GM19239 (cell line): ENCODE results near the gene FAM210B.
"Not testable (repeated sequence)": the region's sequence is repeated elsewhere in the genome, so short reads cannot be mapped to it uniquely, and the experiment has no call there.

ENCODE experiments used
- DNase-seq: peaks from one replicate; pipeline ENCODE4 v3.0.0; 2011; ENCODE audit warnings: low spot score; ENCODE audit not compliant: insufficient read length
- FAIRE-seq: peaks from 2 replicates; lab custom pipeline; 2011; peaks lifted over from hg19 to GRCh38; lab: Jason Lieb, UNC

FAM210B gene

DNA sequence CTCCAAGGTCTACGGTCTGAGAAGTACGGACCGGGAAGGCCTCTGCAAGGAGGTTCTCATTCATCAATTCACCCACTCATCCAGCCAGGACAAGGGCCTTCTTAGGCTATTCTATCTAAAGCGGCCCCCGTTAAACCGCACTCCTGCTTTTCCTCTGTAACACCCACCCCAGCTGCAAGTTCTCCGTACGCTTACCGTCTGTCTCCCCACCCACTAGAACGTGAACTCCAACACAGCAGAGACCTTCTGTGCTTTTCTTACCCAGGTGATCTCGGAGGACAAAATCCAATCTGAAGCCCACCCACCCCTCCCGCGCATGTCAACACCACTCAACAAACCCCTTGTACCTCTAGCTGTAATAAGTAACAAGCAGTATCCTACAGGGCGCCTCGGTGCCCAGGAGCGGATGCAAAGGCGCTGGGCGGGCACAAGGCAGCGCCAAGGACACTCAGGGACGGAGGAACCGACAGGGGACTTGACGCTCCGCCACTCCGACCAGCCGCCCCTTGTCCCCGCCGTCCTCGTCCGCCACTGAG lies 32.9 kb downstream of the FAM210B start:
- FAIRE-seq: no peak

DNA sequence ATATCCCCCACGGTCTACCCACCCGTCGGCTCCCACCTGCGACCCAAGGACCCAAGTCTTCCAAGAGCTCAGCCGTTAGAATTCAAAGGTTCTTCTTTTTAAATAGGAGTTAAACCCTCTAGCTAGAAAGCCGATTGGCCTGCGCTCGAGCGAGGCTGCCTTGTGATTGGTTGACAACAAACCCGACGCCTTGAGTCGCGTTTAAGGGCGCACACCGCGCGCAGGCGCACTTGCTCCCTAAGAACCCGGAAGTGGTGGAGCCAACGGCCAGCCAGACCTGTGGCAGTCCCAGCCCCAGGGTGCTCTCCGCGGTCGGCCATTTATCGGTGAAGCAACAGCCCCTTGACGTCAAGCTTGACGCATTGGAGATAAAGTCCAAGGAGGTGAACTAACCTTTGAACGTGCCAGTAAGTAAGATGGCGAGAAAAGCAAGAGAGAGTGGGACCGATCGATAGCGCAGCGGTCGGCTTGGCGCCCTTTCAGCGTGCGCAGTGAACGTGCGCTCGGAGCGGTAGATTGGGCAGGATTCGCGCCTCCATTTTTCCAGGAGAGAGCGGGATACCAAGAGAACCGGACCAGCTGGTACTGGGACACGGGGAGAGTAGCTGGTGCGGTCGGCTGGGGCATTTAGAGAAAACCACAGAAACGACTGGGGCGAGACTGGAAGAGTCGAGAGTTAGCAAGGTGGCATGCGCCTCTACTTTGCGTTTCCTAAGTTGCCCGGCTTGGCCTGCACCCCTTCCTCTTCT lies 33.5 kb downstream of the FAM210B start, which contains the start of the genes AURKA and CSTF1:
Gene AURKA, minus strand, starts transcription at position 84 of the 749 bp plus-strand sequence. CDS start 4,018 bp downstream, outside the sequence.
Gene CSTF1, plus strand, starts transcription at position 514 of the 749 bp plus-strand sequence. CDS start 2,908 bp downstream, outside the sequence.
- DNase-seq (peak; percentile 94), FAIRE-seq (peak; percentile 85)

More for the DNA sequence above, 32.9 kb downstream of the FAM210B start:
- DNase-seq: no peak

- DNase-seq (no peak), FAIRE-seq (no peak)
Measured at GRCh38 chr20:56392881-56393482, 34.2 kb downstream of the FAM210B start.

GRCh38 chr20:56393653-56394052 lies 34.9 kb downstream of the FAM210B start:
- FAIRE-seq: no peak
- no peak for DNase-seq

DNA sequence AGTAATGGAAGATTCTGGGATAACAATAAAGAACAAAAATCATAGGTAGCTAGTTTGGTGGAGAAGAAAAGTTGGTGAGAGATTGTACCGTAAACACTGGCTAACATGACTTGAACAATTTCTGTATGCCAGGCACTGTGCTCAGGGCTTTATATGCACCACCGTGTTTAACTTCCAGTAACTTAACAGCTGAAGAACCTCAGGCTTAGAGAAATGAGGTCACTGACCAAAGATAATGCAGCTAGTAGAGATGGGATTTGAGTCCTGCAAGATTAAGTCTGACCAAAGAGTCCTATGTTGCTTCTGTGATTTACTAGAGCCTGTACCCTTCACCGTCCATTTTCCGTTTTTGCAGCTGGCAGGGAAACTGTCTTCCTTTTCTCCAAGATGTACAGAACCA lies 36.4 kb downstream of the FAM210B start:
- FAIRE-seq: no peak
- no peak for DNase-seq

GRCh38 chr20:56400001-56400640 lies 41.3 kb downstream of the FAM210B start:
- DNase-seq (no peak), FAIRE-seq (peak; percentile 74)

- no peak for FAIRE-seq
Measured at GRCh38 chr20:56403465-56403864, 44.7 kb downstream of the FAM210B start.

DNA sequence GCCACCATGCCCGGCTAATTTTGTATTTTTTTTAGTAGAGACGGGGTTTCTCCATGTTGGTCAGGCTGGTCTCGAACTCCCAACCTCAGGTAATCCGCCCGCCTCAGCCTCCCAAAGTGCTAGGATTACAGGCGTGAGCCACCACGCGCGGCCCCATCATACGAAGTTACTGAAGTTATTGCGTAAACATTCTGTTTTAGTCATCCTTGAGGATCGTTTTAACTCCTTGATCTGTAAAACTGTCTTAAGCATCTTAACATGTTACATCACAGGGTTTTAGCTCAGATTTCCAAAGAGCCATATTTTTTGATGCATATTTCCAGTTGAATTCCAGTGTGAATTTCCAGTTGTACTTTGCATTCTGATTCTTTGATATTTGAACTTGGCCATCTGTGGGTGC lies 46.6 kb downstream of the FAM210B start:
- DNase-seq, FAIRE-seq: not testable (repeated sequence)

More at GRCh38 chr20:56403465-56403864, 44.7 kb downstream of the FAM210B start:
- no peak for DNase-seq

GRCh38 chr20:56406910-56407309 lies 48.1 kb downstream of the FAM210B start:
- DNase-seq (no peak), FAIRE-seq (no peak)

DNA sequence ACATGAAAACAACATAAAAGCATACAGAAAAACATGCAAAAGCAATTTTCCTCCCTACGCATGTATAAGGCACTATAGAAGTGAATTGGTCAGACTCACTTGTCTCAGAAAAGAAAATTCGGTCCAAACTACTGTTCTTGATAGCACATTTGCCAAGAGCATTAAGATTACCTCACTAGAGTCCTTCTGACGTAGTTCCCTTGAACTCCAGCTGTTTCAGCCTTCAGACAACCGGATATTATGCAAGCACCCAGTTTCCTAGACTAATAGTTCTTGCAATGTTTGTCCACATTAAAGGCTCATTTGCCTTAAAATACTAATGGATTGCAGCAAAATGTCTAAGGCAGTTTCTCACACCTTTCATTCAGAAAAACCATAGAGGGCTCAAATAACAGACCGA lies 50.7 kb downstream of the FAM210B start:
- no peak for DNase-seq
- no peak for FAIRE-seq

DNA sequence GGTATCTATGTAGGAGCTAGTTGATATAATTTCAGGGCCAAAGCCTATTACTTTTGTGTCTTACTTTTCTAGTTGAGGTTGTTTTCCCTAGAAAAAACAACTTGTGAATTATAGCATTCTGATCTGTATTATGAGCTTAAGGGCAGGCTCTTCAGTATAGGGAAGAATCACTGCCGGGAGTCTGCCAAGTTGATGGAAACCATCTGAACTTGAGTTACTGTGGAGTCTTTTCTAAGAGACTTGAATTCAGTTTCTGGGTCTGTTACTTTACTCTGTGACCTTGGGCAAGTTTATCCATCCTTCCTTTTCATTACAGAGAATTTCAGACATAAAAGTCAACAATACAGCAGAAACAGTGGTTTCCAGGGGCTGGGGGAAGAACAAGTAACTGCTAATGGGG lies 51.2 kb downstream of the FAM210B start:
- no peak for FAIRE-seq
- DNase-seq: no peak

GRCh38 chr20:56411287-56411686 lies 52.5 kb downstream of the FAM210B start:
- not testable (repeated sequence) for FAIRE-seq, DNase-seq

DNA sequence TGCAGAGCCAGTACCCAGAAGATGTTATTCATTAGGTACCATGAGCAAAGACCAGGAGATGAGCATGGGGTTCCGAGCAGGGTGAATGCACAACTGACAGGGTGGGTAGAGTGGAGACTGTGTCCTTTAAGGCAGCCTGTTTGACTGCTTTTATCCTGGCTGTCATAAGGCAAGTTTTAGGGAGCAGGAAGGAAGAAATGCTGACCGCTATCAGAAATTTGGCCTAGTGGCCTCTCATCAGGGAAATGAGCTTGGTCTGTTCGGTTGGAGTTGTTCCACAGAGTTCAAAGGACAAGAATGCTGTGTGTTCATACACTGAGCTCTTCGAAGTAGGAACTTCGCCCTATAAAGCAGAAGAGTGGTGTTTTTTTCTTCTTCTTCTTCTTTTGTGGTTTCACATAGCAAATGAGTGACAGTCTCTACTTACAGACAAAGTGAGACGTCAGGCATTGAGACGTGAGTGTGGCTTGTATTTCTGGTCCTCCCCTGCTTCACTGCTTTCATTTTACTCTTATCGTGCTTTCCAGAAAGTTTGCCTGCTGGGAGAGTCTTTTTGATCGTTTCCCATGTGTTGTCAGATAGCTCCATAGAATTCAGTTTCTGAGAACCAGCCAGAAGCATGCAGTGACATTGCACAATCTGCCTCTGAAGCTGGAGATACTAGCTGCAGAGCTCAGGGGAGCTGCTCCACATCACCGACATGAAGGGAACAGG lies 53.1 kb downstream of the FAM210B start, which contains the start of gene CASS4:
Gene CASS4, plus strand, starts transcription at position 502 of the 714 bp plus-strand sequence. Its CDS starts 199 bp downstream, at position 701.
- FAIRE-seq: no peak
- no peak for DNase-seq

- FAIRE-seq (no peak), DNase-seq (no peak)
Measured at GRCh38 chr20:56412473-56412790, 53.7 kb downstream of the FAM210B start.

GRCh38 chr20:56412949-56413348 lies 54.2 kb downstream of the FAM210B start:
- FAIRE-seq: no peak

DNA sequence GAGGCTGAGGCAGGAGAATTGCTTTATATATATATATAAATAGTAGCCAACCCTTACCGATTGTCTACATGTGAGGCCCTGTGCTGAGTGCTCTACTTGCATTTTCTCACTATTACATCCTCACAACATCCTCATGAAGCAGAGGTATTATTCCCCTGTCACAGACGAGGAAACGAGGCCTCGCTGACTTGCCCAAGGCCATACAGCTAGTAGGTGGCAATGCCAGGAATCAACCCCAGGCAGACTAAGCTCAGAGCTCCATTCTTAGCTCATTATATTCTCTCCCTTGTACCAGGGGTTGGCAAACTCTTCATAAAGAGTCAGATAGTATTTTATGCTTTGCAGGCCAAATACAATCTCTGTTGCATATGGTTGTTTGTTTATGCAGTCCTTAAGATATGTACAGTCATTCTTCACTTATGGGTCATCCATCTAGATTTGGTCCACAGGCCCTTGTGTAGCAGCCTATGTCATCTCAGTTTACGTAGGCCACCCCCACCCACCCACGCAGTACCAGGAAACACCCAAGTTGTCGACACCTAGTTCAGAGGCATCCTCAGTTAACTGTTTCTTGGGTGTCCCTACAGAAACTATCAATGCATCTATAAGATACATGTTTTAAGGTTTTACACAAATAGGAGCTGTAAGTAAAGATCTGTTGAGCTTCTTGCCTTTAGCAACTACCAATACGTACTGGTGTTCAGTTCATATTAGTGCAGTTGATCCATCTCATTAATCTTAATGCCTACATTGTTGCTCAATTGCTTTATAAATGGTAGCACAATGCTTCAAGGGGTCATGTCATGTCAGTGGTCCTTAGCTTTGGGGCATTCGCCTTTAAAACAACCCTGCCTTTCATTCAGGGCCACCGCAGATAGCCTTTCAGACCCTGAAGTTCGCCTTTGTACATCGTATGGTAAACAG lies 56.3 kb downstream of the FAM210B start:
- FAIRE-seq: no peak
- DNase-seq: no peak

More at GRCh38 chr20:56412949-56413348, 54.2 kb downstream of the FAM210B start:
- no peak for DNase-seq

- DNase-seq: no peak
- no peak for FAIRE-seq
Measured at GRCh38 chr20:56417402-56417801, 58.6 kb downstream of the FAM210B start.

GRCh38 chr20:56417911-56418310 lies 59.1 kb downstream of the FAM210B start:
- DNase-seq (no peak), FAIRE-seq (no peak)
